WTC11 (cell line): Measurements from ENCODE around the gene DECR2.

ENCODE experiments used
- CREB1 ChIP-seq: sonication (generic); formaldehyde crosslinking; IDR thresholded peaks from 2 replicates; pipeline ENCODE4 v1.8.0; 2023; ENCODE audit warnings: mild to moderate bottlenecking, missing genetic modification reagents
- CTCF ChIP-seq: fragments of 200-600 bp; IDR thresholded peaks from 2 replicates; pipeline ENCODE4 v1.8.0; 2022; ENCODE audit warnings: antibody characterized with exemption
- FOXK1 ChIP-seq: sonication (generic); formaldehyde crosslinking; IDR thresholded peaks from 2 replicates; pipeline ENCODE4 v1.8.0; 2022; ENCODE audit warnings: mild to moderate bottlenecking, moderate library complexity, missing genetic modification reagents
- NFE2L1 ChIP-seq: sonication (generic); formaldehyde crosslinking; IDR thresholded peaks from 2 replicates; pipeline ENCODE4 v1.8.1; 2023; ENCODE audit warnings: missing genetic modification reagents
- TF ChIP-seq, protein P1 (sequence below): sonication (generic); formaldehyde crosslinking; IDR thresholded peaks from 2 replicates; pipeline ENCODE4 v1.8.0; 2023; ENCODE audit warnings: mild to moderate bottlenecking, missing genetic modification reagents
- TF ChIP-seq, protein P2 (sequence below): sonication (generic); formaldehyde crosslinking; IDR thresholded peaks from 2 replicates; pipeline ENCODE4 v1.8.1; 2023; ENCODE audit warnings: mild to moderate bottlenecking, missing genetic modification reagents

GRCh38 chr16:401468-402348 lies at the start of gene DECR2:
- no peak for TF ChIP-seq CTCF
- TF ChIP-seq CREB1 (CRISPR knock-in tag) = no peak
- TF ChIP-seq, protein P1, sequence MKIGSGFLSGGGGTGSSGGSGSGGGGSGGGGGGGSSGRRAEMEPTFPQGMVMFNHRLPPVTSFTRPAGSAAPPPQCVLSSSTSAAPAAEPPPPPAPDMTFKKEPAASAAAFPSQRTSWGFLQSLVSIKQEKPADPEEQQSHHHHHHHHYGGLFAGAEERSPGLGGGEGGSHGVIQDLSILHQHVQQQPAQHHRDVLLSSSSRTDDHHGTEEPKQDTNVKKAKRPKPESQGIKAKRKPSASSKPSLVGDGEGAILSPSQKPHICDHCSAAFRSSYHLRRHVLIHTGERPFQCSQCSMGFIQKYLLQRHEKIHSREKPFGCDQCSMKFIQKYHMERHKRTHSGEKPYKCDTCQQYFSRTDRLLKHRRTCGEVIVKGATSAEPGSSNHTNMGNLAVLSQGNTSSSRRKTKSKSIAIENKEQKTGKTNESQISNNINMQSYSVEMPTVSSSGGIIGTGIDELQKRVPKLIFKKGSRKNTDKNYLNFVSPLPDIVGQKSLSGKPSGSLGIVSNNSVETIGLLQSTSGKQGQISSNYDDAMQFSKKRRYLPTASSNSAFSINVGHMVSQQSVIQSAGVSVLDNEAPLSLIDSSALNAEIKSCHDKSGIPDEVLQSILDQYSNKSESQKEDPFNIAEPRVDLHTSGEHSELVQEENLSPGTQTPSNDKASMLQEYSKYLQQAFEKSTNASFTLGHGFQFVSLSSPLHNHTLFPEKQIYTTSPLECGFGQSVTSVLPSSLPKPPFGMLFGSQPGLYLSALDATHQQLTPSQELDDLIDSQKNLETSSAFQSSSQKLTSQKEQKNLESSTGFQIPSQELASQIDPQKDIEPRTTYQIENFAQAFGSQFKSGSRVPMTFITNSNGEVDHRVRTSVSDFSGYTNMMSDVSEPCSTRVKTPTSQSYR (CRISPR knock-in tag) = no peak; the same call in 1 of the 2 replicates
- no peak; the same call in 1 of the 2 replicates for TF ChIP-seq FOXK1 (CRISPR knock-in tag)
- TF ChIP-seq NFE2L1 = 0 out of 2 replicates have a peak, but pooled peaks have one; percentile 47
- TF ChIP-seq, protein P2, sequence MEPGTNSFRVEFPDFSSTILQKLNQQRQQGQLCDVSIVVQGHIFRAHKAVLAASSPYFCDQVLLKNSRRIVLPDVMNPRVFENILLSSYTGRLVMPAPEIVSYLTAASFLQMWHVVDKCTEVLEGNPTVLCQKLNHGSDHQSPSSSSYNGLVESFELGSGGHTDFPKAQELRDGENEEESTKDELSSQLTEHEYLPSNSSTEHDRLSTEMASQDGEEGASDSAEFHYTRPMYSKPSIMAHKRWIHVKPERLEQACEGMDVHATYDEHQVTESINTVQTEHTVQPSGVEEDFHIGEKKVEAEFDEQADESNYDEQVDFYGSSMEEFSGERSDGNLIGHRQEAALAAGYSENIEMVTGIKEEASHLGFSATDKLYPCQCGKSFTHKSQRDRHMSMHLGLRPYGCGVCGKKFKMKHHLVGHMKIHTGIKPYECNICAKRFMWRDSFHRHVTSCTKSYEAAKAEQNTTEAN (CRISPR knock-in tag) = no peak
